ENCODE data around the gene UBAC2. TPM values are rescaled to one million over a fixed set of nuclear protein-coding genes. Genes with fewer than 3 reads are reported as not detected.

The UBAC2 gene
- total RNA-seq, 2 donors from 2014 or later: 72.7 to 80.4 TPM

DNA sequence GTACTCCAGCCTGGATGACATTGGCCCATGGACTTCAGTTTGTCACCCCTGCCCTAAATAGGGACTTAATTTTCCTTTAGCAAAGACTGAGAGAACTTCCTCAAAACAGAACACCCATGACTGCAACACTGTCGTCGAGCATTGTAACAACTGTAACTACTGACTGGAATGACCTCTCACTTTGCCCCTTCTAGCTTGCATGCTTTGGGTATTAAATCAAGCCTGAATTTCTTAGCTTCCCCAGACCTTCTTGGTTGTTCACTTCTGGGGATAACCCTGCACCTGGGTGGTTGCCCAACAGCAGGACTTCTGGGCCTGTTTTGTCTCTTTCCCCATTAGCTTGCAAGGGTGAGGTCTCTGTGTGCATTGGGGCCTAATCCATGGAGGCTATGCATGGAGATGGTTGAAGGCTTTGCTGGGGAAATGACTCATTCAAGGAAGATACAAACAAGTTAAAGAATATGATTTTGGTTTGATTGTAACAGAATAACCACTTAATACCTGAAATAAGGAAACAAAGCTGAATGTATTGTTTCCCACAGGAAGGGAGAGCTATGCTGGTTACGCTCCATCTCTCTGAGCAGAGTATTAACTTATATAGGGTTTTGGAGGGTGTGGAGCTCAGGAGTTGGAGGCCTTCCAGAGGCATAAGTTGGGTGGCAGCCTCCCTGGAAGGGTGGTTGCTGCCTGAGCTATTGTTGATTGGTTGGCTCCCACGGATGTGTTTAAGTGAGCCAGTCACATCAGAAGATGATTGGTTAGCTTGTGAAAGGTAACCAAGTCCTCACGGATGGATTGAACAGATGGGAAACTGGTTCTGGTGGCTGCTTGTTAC is 34.7 kb upstream of the UBAC2 start:
- H3K4me1 Mint-ChIP-seq: no peaks in the 10 kb centered on the region
- Histone ChIP-seq H3K9ac (ENCODE audit: extremely low read depth, low read length, poor library complexity, severe bottlenecking) (no peak overlapping the region), H3K27me3 (ENCODE audit: control insufficient read depth, insufficient read depth, low read length, poor library complexity, severe bottlenecking) (no peaks in the 10 kb centered on the region), H3K4me1 (ENCODE audit: control insufficient read depth, insufficient read depth, low read length) (no peaks in the 10 kb centered on the region), H3K4me3 (ENCODE audit: low read length) (no peak overlapping the region), H3K36me3 (ENCODE audit: control insufficient read depth, insufficient read depth, low read length) (no peaks in the 10 kb centered on the region), H3K9me3 (ENCODE audit: control insufficient read depth, low read length) (no peaks in the 10 kb centered on the region), H3K27ac (ENCODE audit: low read depth, low read length) (no peak overlapping the region)
- peaks cover 9% of the 10 kb centered on the region for H3K9me3 Mint-ChIP-seq
- 92 to 100% methylated on average over 5 of the region's 5 CpGs for WGBS, 2 experiments (ENCODE audit: insufficient coverage in 1 of 2, insufficient read length in 1 of 2)
- H3K27ac Mint-ChIP-seq: no peak overlapping the region
- H3K36me3 Mint-ChIP-seq (ENCODE audit: low read depth): no peaks in the 10 kb centered on the region
- no peak overlapping the region for H3K4me3 Mint-ChIP-seq
- H3K27me3 Mint-ChIP-seq (ENCODE audit: insufficient read depth): peaks cover 10% of the 10 kb centered on the region
- no peak for DNase-seq
- TF ChIP-seq, protein P1, sequence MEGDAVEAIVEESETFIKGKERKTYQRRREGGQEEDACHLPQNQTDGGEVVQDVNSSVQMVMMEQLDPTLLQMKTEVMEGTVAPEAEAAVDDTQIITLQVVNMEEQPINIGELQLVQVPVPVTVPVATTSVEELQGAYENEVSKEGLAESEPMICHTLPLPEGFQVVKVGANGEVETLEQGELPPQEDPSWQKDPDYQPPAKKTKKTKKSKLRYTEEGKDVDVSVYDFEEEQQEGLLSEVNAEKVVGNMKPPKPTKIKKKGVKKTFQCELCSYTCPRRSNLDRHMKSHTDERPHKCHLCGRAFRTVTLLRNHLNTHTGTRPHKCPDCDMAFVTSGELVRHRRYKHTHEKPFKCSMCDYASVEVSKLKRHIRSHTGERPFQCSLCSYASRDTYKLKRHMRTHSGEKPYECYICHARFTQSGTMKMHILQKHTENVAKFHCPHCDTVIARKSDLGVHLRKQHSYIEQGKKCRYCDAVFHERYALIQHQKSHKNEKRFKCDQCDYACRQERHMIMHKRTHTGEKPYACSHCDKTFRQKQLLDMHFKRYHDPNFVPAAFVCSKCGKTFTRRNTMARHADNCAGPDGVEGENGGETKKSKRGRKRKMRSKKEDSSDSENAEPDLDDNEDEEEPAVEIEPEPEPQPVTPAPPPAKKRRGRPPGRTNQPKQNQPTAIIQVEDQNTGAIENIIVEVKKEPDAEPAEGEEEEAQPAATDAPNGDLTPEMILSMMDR (conservative IDR thresholded peaks at IDR 0.05): no peak

GRCh38 chr13:99172951-99173350 is 27.7 kb upstream of the UBAC2 start:
- H3K36me3 Mint-ChIP-seq (ENCODE audit: low read depth): no peaks in the 10 kb centered on the region
- H3K27me3 Mint-ChIP-seq (ENCODE audit: insufficient read depth): peaks cover 31% of the 10 kb centered on the region
- Histone ChIP-seq H3K4me3 (ENCODE audit: low read length) (no peak overlapping the region), H3K9me3 (ENCODE audit: control insufficient read depth, low read length) (no peaks in the 10 kb centered on the region), H3K27ac (ENCODE audit: low read depth, low read length) (no peak overlapping the region), H3K36me3 (ENCODE audit: control insufficient read depth, insufficient read depth, low read length) (no peaks in the 10 kb centered on the region), H3K4me1 (ENCODE audit: control insufficient read depth, insufficient read depth, low read length) (no peaks in the 10 kb centered on the region), H3K27me3 (ENCODE audit: control insufficient read depth, insufficient read depth, low read length, poor library complexity, severe bottlenecking) (no peaks in the 10 kb centered on the region), H3K9ac (ENCODE audit: extremely low read depth, low read length, poor library complexity, severe bottlenecking) (no peak overlapping the region)
- H3K4me3 Mint-ChIP-seq: no peak overlapping the region
- H3K27ac Mint-ChIP-seq: no peak overlapping the region
- no peaks in the 10 kb centered on the region for H3K4me1 Mint-ChIP-seq
- 87 to 88% methylated on average over 14 to 18 of the region's 18 CpGs for WGBS, 2 experiments (ENCODE audit: insufficient coverage in 1 of 2, insufficient read length in 1 of 2)
- peaks cover 5% of the 10 kb centered on the region for H3K9me3 Mint-ChIP-seq
- no peak for DNase-seq
- TF ChIP-seq, protein P1 (conservative IDR thresholded peaks at IDR 0.05): no peak

DNA sequence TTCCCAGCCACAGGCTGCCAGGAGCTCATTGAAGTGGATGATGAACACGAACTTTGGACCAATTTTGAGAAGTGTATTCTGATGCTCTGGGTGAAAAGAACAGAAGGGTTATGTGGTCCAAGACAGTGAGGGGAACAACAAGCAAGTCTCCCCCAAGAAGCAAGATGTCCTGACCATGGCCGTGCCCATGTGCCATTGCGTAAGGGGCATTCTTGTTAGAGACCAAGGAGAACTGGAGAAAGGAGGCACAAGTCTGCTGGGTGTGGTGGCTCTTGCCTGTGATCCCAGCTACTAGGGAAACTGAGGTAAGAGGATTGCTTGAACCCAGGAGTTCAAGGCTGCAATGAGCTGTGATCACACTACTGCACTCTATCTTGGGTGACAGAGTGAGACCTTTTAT is 27.0 kb upstream of the UBAC2 start:
- H3K27ac ChIP-seq (ENCODE audit: low read depth, low read length): no peak overlapping the region
- Mint-ChIP-seq H3K27ac (no peak overlapping the region), H3K36me3 (ENCODE audit: low read depth) (no peaks in the 10 kb centered on the region), H3K9me3 (no peaks in the 10 kb centered on the region), H3K4me1 (no peaks in the 10 kb centered on the region), H3K4me3 (no peak overlapping the region), H3K27me3 (ENCODE audit: insufficient read depth) (peaks cover 35% of the 10 kb centered on the region)
- no peaks in the 10 kb centered on the region for H3K9me3 ChIP-seq (ENCODE audit: control insufficient read depth, low read length)
- no peaks in the 10 kb centered on the region for H3K4me1 ChIP-seq (ENCODE audit: control insufficient read depth, insufficient read depth, low read length)
- H3K9ac ChIP-seq (ENCODE audit: extremely low read depth, low read length, poor library complexity, severe bottlenecking): no peak overlapping the region
- TF ChIP-seq, protein P1 (conservative IDR thresholded peaks at IDR 0.05): no peak
- H3K27me3 ChIP-seq (ENCODE audit: control insufficient read depth, insufficient read depth, low read length, poor library complexity, severe bottlenecking): no peaks in the 10 kb centered on the region
- WGBS, 2 experiments (ENCODE audit: insufficient coverage in 1 of 2, insufficient read length in 1 of 2): 64 to 74% methylated on average over 3 of the region's 3 CpGs
- no peak overlapping the region for H3K4me3 ChIP-seq (ENCODE audit: low read length)
- H3K36me3 ChIP-seq (ENCODE audit: control insufficient read depth, insufficient read depth, low read length): no peaks in the 10 kb centered on the region
- no peak for DNase-seq
